ENCODE data around the gene RAD9A. TPM values are rescaled to one million over a fixed set of nuclear protein-coding genes. Genes with fewer than 3 reads are reported as not detected.
A peak's percentile ranks its signal among the peaks of the same experiment; 100 is the strongest.

RAD9A gene
- total and polyA plus RNA-seq, 3 experiments from 2014 or later, result 9.4 to 38.8 (median 36.8) TPM

- H3K36me3 ChIP-seq (ENCODE audit: insufficient read depth, low read length), result no peaks in the 10 kb centered on the region
- peaks cover 0 to 4% (median 0%) of the 10 kb centered on the region in 5 donors for H3K9me3 Mint-ChIP-seq
- ChIA-PET POLR2A (interaction anchor here (1.6 to 3.2 kb wide), 2 partner anchors 16 to 23 kb away, joined by 5 to 15 read pairs; partner anchors contain the start of gene POLD4), CTCF (interaction anchor here (9.2 to 25.1 kb wide), 2 partner anchors 11 to 15 kb away, joined by 113 to 860 read pairs; partner anchors contain the start of gene POLD4)
- H3K9me3 ChIP-seq (ENCODE audit: low read length), result no peaks in the 10 kb centered on the region
- no peaks in the 10 kb centered on the region for H3K27me3 ChIP-seq (ENCODE audit: insufficient read depth, low read length, poor library complexity, severe bottlenecking)
- no peak for DNase-seq
- H3K27me3 Mint-ChIP-seq, result peaks cover 0 to 5% of the 10 kb centered on the region in 2 donors
- H3K4me3 Mint-ChIP-seq, result peak overlapping the region; percentile 30 to 85 (median 76)
- no peak overlapping the region for H3K4me3 ChIP-seq (ENCODE audit: low read length)
- peaks cover 66 to 84% (median 71%) of the 10 kb centered on the region in 3 donors for H3K4me1 Mint-ChIP-seq
- no peak overlapping the region for H3K27ac ChIP-seq (ENCODE audit: low read depth, low read length)
- H3K4me1 ChIP-seq (ENCODE audit: insufficient read depth, low read length), result peaks cover 59% of the 10 kb centered on the region
- H3K27ac Mint-ChIP-seq, result peak overlapping the region in 7 of 8 donors; percentile 43 to 91 (median 72)
- peaks cover 0 to 27% (median 2%) of the 10 kb centered on the region in 3 donors for H3K36me3 Mint-ChIP-seq
These were observed 22.5 kb upstream of the RAD9A start for GRCh38 chr11:67369275-67369674.

GRCh38 chr11:67369801-67370284 is 21.9 kb upstream of the RAD9A start:
- H3K9me3 ChIP-seq (ENCODE audit: low read length), result no peaks in the 10 kb centered on the region
- peaks cover 0 to 5% of the 10 kb centered on the region in 2 donors for H3K27me3 Mint-ChIP-seq
- no peak overlapping the region for H3K27ac ChIP-seq (ENCODE audit: low read depth, low read length)
- ChIA-PET POLR2A (interaction anchor here (0.8 to 3.2 kb wide), 4 partner anchors 16 to 81 kb away, joined by 3 to 15 read pairs (median 6); partner anchors contain the start of genes ANKRD13D, POLD4 and PPP1CA), CTCF (interaction anchor here (1.0 to 25.1 kb wide), 8 partner anchors 12 to 108 kb away, joined by 3 to 860 read pairs (median 4); partner anchors contain the start of genes POLD4 and TBC1D10C)
- H3K4me3 Mint-ChIP-seq, result peak overlapping the region in 6 of 7 donors; percentile 52 to 85 (median 76)
- H3K36me3 Mint-ChIP-seq, result peaks cover 0 to 21% (median under 1%) of the 10 kb centered on the region in 3 donors
- H3K4me1 Mint-ChIP-seq, result peaks cover 66 to 84% (median 71%) of the 10 kb centered on the region in 3 donors
- peaks cover 3% of the 10 kb centered on the region for H3K27me3 ChIP-seq (ENCODE audit: insufficient read depth, low read length, poor library complexity, severe bottlenecking)
- H3K4me3 ChIP-seq (ENCODE audit: low read length), result no peak overlapping the region
- H3K4me1 ChIP-seq (ENCODE audit: insufficient read depth, low read length), result peaks cover 59% of the 10 kb centered on the region
- DNase-seq, result no peak
- H3K36me3 ChIP-seq (ENCODE audit: insufficient read depth, low read length), result no peaks in the 10 kb centered on the region
- H3K9me3 Mint-ChIP-seq, result peaks cover 0 to 4% (median 0%) of the 10 kb centered on the region in 5 donors
- H3K27ac Mint-ChIP-seq, result peak overlapping the region; percentile 43 to 91 (median 70)

- POLR2A ChIA-PET, result interaction anchor here (0.8 to 3.2 kb wide), 6 partner anchors 11 to 82 kb away, joined by 3 to 15 read pairs (median 5); partner anchors contain the start of genes ANKRD13D, POLD4 and PPP1CA
- CTCF ChIA-PET, result interaction anchor here (0.9 to 25.1 kb wide), 13 partner anchors 12 to 135 kb away, joined by 3 to 860 read pairs (median 4); partner anchors contain the start of genes PITPNM1, POLD4 and TBC1D10C
- H3K4me1 ChIP-seq (ENCODE audit: insufficient read depth, low read length), result peaks cover 54% of the 10 kb centered on the region
These were observed 21.3 kb upstream of the RAD9A start for GRCh38 chr11:67370351-67371076.

DNA sequence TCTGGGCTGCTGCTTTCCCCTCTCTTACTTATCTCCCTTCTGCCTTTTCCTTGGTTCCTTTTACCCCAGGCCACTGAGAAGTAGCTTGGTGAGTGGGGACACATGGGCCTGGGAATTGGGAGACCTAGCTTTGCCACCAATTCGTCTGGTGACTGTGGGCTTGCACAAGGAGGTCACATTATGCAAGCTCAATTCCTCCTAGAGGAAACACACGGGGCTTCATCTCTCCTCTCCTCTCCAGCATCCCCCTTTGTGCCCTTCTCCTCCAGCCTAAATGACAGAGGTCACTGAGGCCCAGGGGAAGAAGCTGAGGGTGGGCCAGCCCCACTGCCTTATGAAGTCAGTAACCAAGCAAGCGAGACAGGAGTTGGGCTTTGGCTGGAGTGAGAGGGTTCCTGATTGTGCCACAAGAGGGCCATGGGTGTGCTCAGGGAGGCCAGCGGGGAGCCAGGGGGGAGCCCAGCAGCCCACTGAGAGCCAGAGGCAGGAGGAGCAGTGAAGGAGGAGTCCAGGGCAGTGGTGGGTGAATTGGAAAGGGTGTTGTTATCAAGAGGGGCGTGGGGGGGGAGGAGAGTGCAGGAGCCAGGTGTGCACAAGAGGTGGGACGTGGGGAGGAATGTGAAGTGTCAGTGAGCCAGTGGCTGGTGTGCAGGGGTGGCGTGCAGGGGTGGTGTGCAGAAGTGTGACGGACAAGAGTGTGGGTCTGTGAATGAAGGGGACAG is 20.4 kb upstream of the RAD9A start:
- DNase-seq, result peak in 1 of 5 donors; percentile 34
- H3K9me3 ChIP-seq (ENCODE audit: low read length), result no peaks in the 10 kb centered on the region
- CTCF ChIA-PET, result interaction anchor here (0.9 to 25.1 kb wide), 11 partner anchors 13 to 134 kb away, joined by 3 to 860 read pairs (median 4); partner anchors contain the start of genes PITPNM1, POLD4 and TBC1D10C
- peaks cover 3% of the 10 kb centered on the region for H3K27me3 ChIP-seq (ENCODE audit: insufficient read depth, low read length, poor library complexity, severe bottlenecking)
- peak overlapping the region; percentile 24 for H3K27ac ChIP-seq (ENCODE audit: low read depth, low read length)
- H3K36me3 ChIP-seq (ENCODE audit: insufficient read depth, low read length), result no peaks in the 10 kb centered on the region
- H3K4me3 ChIP-seq (ENCODE audit: low read length), result peak overlapping the region; percentile 34
- H3K4me3 Mint-ChIP-seq, result peak overlapping the region; percentile 82 to 95 (median 90)
- peaks cover 0 to 4% (median 0%) of the 10 kb centered on the region in 5 donors for H3K9me3 Mint-ChIP-seq
- POLR2A ChIA-PET, result interaction anchor here (1.3 to 3.2 kb wide), 4 partner anchors 10 to 30 kb away, joined by 3 to 15 read pairs (median 5); partner anchors contain the start of genes POLD4 and PPP1CA
- H3K27me3 Mint-ChIP-seq, result peaks cover 0 to 5% of the 10 kb centered on the region in 2 donors
- H3K36me3 Mint-ChIP-seq, result peaks cover 0 to 8% (median 0%) of the 10 kb centered on the region in 3 donors
- peaks cover 57 to 84% (median 62%) of the 10 kb centered on the region in 3 donors for H3K4me1 Mint-ChIP-seq
- peak overlapping the region; percentile 78 to 99 (median 92) for H3K27ac Mint-ChIP-seq
- H3K4me1 ChIP-seq (ENCODE audit: insufficient read depth, low read length), result peaks cover 60% of the 10 kb centered on the region

More at GRCh38 chr11:67370351-67371076, 21.3 kb upstream of the RAD9A start:
- H3K4me3 Mint-ChIP-seq, result peak overlapping the region; percentile 69 to 95 (median 82)
- Histone ChIP-seq H3K4me3 (ENCODE audit: low read length) (no peak overlapping the region), H3K36me3 (ENCODE audit: insufficient read depth, low read length) (no peaks in the 10 kb centered on the region), H3K27ac (ENCODE audit: low read depth, low read length) (peak overlapping the region; percentile 24), H3K9me3 (ENCODE audit: low read length) (no peaks in the 10 kb centered on the region), H3K27me3 (ENCODE audit: insufficient read depth, low read length, poor library complexity, severe bottlenecking) (peaks cover 3% of the 10 kb centered on the region)
- no peak for DNase-seq
- peak overlapping the region; percentile 12 to 95 (median 80) for H3K27ac Mint-ChIP-seq
- peaks cover 63 to 84% (median 67%) of the 10 kb centered on the region in 3 donors for H3K4me1 Mint-ChIP-seq
- H3K27me3 Mint-ChIP-seq, result peaks cover 0 to 5% of the 10 kb centered on the region in 2 donors
- peaks cover 0 to 4% (median 0%) of the 10 kb centered on the region in 5 donors for H3K9me3 Mint-ChIP-seq
- peaks cover 0 to 16% (median 0%) of the 10 kb centered on the region in 3 donors for H3K36me3 Mint-ChIP-seq

DNA sequence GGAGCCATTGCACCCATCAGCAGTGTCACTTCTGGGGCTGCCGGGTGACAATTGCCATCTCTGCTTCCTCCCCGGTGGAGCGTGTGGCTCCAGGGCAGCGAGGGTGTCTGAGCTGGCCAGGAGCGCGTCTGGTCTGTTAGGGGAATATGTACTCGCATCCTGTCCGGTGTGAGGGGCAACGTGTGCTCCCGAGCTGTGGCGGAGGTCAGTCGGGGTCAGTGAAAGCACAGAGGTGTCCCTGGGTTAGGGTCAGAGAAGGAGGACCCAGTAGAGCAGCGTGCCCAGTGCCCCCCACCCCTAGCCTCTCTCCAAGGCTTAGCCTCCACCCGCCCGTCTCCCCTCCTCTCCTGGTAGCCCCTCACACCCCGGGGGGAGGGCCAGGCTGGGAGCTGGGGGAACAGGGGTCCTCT is 19.9 kb upstream of the RAD9A start:
- peak in 1 of 5 donors; percentile 47 for DNase-seq
- Mint-ChIP-seq H3K4me3 (peak overlapping the region; percentile 82 to 95 (median 90)), H3K4me1 (peaks cover 54 to 84% (median 60%) of the 10 kb centered on the region in 3 donors), H3K9me3 (peaks cover 0 to 4% (median 0%) of the 10 kb centered on the region in 5 donors), H3K27me3 (peaks cover 0 to 5% of the 10 kb centered on the region in 2 donors), H3K27ac (peak overlapping the region; percentile 78 to 99 (median 92)), H3K36me3 (peaks cover 0 to 7% (median 0%) of the 10 kb centered on the region in 3 donors)
- H3K9me3 ChIP-seq (ENCODE audit: low read length), result no peaks in the 10 kb centered on the region
- CTCF ChIA-PET, result interaction anchor here (0.9 to 25.1 kb wide), 6 partner anchors 12 to 54 kb away, joined by 3 to 860 read pairs (median 9); partner anchors contain the start of gene POLD4
- H3K4me3 ChIP-seq (ENCODE audit: low read length), result peak overlapping the region; percentile 34
- H3K27me3 ChIP-seq (ENCODE audit: insufficient read depth, low read length, poor library complexity, severe bottlenecking), result peaks cover 3% of the 10 kb centered on the region
- peaks cover 60% of the 10 kb centered on the region for H3K4me1 ChIP-seq (ENCODE audit: insufficient read depth, low read length)
- POLR2A ChIA-PET, result interaction anchor here (1.5 to 3.2 kb wide), 2 partner anchors 9 to 18 kb away, joined by 5 to 15 read pairs; partner anchors contain the start of gene POLD4
- no peaks in the 10 kb centered on the region for H3K36me3 ChIP-seq (ENCODE audit: insufficient read depth, low read length)
- H3K27ac ChIP-seq (ENCODE audit: low read depth, low read length), result peak overlapping the region; percentile 16

- peak overlapping the region; percentile 82 to 95 (median 90) for H3K4me3 Mint-ChIP-seq
- peaks cover 54 to 84% (median 60%) of the 10 kb centered on the region in 3 donors for H3K4me1 Mint-ChIP-seq
- peaks cover 0 to 5% of the 10 kb centered on the region in 2 donors for H3K27me3 Mint-ChIP-seq
- Histone ChIP-seq H3K9me3 (ENCODE audit: low read length) (no peaks in the 10 kb centered on the region), H3K36me3 (ENCODE audit: insufficient read depth, low read length) (no peaks in the 10 kb centered on the region), H3K4me1 (ENCODE audit: insufficient read depth, low read length) (peaks cover 60% of the 10 kb centered on the region), H3K27me3 (ENCODE audit: insufficient read depth, low read length, poor library complexity, severe bottlenecking) (peaks cover 3% of the 10 kb centered on the region), H3K27ac (ENCODE audit: low read depth, low read length) (peak overlapping the region; percentile 16), H3K4me3 (ENCODE audit: low read length) (peak overlapping the region; percentile 34)
- H3K9me3 Mint-ChIP-seq, result peaks cover 0 to 4% (median 0%) of the 10 kb centered on the region in 5 donors
- CTCF ChIA-PET, result interaction anchor here (0.9 to 25.1 kb wide), 5 partner anchors 11 to 55 kb away, joined by 3 to 860 read pairs (median 12); partner anchors contain the start of gene POLD4
- H3K36me3 Mint-ChIP-seq, result peaks cover 0 to 7% (median 0%) of the 10 kb centered on the region in 3 donors
- POLR2A ChIA-PET, result interaction anchor here (0.9 to 4.3 kb wide), 7 partner anchors 19 to 253 kb away, joined by 3 to 51 read pairs (median 7); partner anchors contain the start of genes KDM2A, POLD4 and PPP1CA
- H3K27ac Mint-ChIP-seq, result peak overlapping the region in 5 of 8 donors; percentile 78 to 97 (median 92)
- no peak for DNase-seq
These were observed 19.3 kb upstream of the RAD9A start for GRCh38 chr11:67372321-67372992.

All from CD8-positive, alpha-beta memory T cell (primary cell).